GM21360 (cell line): ENCODE results near the gene MORN5.

Experiments
- ATAC-seq: cut with Tn5 transposase; IDR thresholded peaks from one replicate; pipeline ENCODE4 v1.9.1; 2021; ENCODE audit warnings: mild to moderate bottlenecking, moderate library complexity; ENCODE audit not compliant: unreplicated experiment

The MORN5 gene

DNA sequence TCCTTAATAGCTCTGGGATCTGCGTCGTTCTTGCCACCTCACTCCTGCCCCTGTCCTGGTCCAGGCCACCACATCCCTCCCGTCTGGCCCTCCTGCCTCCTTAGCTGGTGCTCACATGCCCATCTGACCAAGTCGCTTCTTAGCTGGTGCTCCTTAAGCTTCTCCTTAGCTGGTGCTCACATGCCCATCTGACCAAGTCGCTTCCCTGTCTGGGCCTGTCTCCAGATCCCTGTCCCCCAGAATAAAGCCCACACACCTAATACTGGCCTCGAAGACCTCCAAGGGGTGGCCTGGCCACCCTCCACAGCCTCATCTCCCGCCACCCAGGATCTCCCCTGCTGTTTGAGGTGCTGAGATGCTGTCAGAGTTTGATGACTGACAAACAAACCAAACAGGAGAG, 35.2 kb upstream of the MORN5 start:
- no peak for ATAC-seq

- ATAC-seq: no peak
Measured at GRCh38 chr9:122125158-122125508, 34.6 kb upstream of the MORN5 start.

DNA sequence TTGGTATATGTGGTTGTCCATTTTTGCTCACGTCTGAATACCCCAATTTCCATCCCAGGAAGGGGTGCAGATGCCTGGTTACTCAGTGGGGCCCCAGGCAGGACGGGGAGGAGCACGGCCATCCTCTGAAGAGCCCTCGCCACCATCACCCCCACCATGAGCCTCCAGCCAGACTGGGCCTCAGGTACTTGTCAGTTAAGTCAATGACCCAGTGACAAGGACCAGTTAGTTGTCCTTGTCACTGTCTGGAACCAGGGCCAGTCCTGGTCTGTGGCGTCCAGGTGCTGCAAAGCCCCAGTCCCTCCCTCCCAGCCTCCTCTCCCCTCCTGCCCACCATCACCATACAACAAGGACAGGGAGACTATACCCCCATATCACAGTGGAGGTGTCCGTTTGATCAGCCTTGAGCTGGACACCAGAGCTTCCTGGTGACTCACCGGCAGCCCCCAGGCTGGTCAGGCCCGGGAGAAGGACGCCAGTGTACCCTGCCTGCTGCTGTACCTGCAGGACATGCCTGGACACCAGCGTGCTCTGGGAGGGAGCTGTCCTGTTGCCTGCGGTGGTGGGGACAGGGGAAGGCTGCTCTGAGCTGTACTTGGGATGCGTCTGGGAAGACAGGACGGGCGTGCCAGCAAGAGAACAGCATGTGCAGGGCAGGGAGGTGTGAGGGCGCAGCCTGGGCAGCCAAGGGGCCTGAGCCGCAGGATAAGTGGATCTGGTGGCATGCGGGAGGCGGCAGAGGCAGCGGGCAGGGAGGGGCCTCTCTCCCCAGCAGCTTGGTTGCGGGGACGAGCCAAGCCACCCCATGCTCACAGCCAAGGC, 34.0 kb upstream of the MORN5 start:
- no peak for ATAC-seq

- ATAC-seq: no peak
Measured at GRCh38 chr9:122126331-122127261, 33.1 kb upstream of the MORN5 start.

GRCh38 chr9:122127396-122127798, 32.3 kb upstream of the MORN5 start:
- ATAC-seq: no peak

- no peak for ATAC-seq
Measured at GRCh38 chr9:122128007-122128968, 31.4 kb upstream of the MORN5 start.

DNA sequence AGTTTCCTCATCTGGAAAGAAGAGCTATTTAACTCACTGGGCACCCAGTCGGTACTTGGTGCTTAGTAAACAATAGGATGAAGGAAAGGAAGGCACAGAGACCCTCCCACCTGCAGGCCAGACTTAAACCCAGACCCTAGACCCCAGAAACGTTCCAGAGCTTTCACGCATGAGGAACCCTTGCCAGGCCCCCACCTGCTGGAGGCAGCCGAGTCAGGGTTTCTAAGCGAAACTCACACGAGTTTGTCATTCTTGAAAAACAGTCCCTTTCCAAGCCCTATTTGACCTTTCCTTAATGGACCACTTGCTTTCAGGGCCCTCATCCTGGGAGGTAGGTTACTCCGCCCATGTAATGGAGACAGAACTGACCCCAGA, 30.8 kb upstream of the MORN5 start:
- no peak for ATAC-seq

- no peak for ATAC-seq
Measured at GRCh38 chr9:122129969-122130368, 29.7 kb upstream of the MORN5 start.

GRCh38 chr9:122130837-122131236, 28.9 kb upstream of the MORN5 start:
- no peak for ATAC-seq

- ATAC-seq: no peak
Measured at GRCh38 chr9:122131401-122132001, 28.2 kb upstream of the MORN5 start.

GRCh38 chr9:122132539-122132938, 27.2 kb upstream of the MORN5 start:
- no peak for ATAC-seq

DNA sequence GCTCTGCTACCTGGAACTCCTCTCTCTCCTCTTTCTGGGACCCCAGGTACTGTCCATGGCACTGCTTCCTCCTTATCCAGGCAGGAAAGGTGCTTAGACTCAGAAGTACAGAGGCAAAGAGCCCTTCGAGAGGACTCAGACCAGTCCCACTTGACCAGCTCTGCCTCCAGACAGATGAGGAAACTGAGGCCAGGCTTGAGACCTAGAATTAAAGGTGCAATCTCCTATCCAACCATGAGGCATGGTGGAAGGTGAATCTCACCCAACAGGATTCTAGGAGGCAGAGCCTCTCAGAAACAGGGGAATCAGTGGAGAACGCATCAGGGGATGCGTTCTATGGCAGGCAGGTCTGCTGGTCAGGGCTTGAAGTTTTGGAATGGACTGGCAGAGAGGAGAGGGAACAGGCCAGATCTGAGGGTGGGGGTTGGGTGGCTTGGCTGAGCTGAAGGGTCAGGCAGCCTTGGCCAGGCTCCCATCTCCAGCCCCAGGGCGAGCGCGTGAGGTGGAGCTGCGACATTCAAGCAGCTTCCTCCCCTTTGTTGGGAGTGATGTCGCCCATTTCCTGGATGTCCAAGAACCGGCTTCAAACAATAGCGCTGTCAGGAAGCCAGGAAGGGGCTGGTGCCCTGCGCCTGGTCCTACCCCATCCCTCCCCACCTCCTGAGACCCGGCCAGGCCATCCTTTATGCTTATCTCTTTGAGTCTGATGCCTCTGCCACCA, 26.3 kb upstream of the MORN5 start:
- no peak for ATAC-seq

GRCh38 chr9:122133984-122134535, 25.6 kb upstream of the MORN5 start:
- ATAC-seq: no peak

GRCh38 chr9:122134822-122135528, 24.7 kb upstream of the MORN5 start:
- no peak for ATAC-seq

DNA sequence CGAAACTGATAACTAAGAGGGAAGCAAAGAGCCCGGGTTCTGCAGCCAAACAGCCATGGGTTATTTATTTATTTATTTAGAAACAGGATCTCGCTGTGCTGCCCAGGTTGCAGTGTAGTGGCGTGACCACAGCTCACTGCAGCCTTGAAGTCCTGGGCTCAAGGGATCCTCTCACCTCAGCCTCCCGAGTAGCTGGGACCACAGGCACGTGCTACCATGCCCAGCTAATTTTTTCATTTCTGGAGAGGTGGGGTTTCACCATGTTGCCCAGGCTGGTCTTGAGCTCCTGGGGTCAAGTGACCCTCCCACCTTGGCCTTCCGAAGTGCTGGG, 24.2 kb upstream of the MORN5 start:
- ATAC-seq: no peak

GRCh38 chr9:122138560-122139268, 21.0 kb upstream of the MORN5 start:
- no peak for ATAC-seq

DNA sequence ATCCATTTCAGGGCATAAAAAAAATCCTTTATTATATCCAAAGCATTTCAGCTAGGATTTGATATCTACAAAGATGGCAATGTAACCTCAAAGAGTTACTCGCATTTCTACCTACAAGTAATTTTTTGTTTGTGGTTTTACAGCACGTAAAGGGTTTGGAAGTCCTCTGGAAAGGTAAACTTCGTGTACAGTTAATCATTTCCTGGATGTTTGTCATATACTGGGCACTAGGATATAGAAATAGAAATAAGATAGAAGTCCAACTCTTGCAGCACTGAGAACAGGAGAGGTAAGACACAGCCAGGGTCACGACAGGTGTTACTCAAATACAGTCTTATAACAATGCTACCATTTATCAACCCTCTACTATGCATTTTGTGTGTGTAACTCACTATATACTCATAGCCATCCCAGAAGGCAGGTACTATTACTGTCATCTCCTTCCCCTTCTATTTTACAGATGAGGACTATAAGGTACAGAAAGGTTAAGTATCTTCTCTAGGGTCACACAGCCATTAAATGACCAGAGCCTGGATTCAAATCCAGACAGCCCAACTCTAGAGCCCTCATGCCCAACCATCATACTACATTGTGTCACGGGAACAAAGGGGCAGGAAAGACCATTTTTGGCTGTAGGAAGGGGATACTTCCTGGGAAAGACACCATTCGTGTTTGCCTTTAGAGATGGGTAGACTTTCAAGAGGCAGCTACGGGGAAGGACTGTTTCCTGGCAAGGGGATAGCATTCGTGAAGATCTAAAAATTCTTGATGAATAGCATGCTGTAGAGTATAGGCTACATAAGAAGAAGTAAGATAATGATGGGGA, 19.1 kb upstream of the MORN5 start:
- ATAC-seq: no peak

DNA sequence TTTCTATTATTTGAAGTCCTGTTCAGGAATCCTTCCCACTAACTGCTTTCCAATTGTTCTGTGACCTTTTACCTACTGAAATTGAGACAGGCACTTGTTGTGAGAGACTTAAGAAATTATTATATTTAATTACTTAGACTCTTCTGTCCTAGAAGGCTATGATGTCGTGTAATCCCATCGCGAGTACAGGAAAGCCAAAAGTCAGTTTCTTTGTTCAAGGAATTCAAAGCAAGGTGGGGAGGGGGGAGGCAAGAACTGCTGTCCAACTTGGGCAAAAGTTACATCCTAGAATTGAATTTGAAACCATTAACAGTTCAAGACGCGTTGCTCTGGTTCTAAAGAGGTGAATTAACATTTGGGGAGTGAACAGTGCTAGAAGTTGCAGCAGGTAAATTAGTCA, 18.0 kb upstream of the MORN5 start:
- no peak for ATAC-seq
